Prostate gland (tissue), 2 donors: Measurements from ENCODE around the gene PLEKHA7.

Experiments
- POLR2A ChIP-seq: fragments of 450-650 bp; IDR thresholded peaks from one replicate; pipeline ENCODE4 v1.6.1; 2016; ENCODE audit warnings: antibody characterized with exemption, mild to moderate bottlenecking
- TF ChIP-seq, protein P1 (sequence below), 4 experiments: fragments of 200-600 bp in 2 of 4; fragments of 450-650 bp in 2 of 4; sonication (generic) in 2 of 4; IDR thresholded peaks; 1 replicate in 3 of 4; 2 replicates in 1 of 4; pipeline ENCODE4 v1.5.1; 2016 to 2019; ENCODE audit warnings: antibody characterized with exemption in 4 of 4, mild to moderate bottlenecking in 2 of 4, moderate library complexity in 2 of 4

DNA sequence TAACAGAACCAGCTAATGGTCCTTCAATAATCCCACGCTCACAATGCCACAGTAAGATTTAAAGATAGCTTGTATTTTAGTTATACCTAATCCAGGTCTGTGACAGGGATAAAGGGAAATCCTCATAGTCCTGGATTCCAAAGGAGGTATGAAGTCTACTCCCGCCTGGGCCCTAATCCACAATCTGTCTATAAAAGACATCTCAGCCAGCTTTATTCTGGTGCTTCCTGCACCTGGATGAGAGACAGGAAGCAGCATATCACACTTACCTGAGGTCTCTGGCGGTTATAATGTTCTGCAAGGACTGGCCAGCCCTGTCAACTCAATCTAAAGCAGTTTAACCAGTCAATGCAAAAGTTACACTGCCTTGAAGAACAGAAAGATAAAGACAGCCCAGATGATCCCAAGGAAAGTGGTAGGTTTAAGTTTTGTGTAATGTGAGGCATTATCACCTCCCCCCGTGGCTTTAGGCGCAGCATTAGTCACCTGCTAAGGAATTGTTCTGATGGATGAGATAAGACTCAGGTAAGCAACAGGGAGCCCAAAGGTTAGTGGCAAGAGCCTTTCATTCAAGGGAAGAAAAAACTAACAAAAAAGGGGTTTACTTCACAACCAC, 57.6 kb downstream of the PLEKHA7 start:
- TF ChIP-seq, protein P1, sequence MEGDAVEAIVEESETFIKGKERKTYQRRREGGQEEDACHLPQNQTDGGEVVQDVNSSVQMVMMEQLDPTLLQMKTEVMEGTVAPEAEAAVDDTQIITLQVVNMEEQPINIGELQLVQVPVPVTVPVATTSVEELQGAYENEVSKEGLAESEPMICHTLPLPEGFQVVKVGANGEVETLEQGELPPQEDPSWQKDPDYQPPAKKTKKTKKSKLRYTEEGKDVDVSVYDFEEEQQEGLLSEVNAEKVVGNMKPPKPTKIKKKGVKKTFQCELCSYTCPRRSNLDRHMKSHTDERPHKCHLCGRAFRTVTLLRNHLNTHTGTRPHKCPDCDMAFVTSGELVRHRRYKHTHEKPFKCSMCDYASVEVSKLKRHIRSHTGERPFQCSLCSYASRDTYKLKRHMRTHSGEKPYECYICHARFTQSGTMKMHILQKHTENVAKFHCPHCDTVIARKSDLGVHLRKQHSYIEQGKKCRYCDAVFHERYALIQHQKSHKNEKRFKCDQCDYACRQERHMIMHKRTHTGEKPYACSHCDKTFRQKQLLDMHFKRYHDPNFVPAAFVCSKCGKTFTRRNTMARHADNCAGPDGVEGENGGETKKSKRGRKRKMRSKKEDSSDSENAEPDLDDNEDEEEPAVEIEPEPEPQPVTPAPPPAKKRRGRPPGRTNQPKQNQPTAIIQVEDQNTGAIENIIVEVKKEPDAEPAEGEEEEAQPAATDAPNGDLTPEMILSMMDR (IDR thresholded peaks at IDR 0.05) = no peak
- TF ChIP-seq POLR2A = no peak
